WTC11 (cell line): ENCODE data around the gene POPDC3. TPM values are rescaled to one million over a fixed set of nuclear protein-coding genes. Genes with fewer than 3 reads are reported as not detected.

Source experiments
- ATAC-seq: fragments of 200-7000 bp; cut with Tn5 transposase; 2 replicates; pipeline ENCODE4 v1.10.0; 2021; ENCODE audit warnings: mild to moderate bottlenecking, moderate library complexity
- CTCF ChIA-PET: fragments of 300-600 bp; sonication (Branson Sonifier 250); formaldehyde crosslinking; loops from one replicate; lab custom pipeline; 2021; ENCODE audit warnings: antibody characterized with exemption; lab: Charles Lee
- POLR2A ChIA-PET: fragments of 350-600 bp; sonication (Branson Sonifier 250); formaldehyde crosslinking; loops from one replicate; lab custom pipeline; 2021; ENCODE audit warnings: antibody characterized with exemption; lab: Charles Lee
- DNase-seq: peaks from one replicate; pipeline ENCODE4 v3.0.0; 2021; ENCODE audit warnings: low spot score
- H3K27ac Mint-ChIP-seq: 2 replicates; pipeline ENCODE4 v1.8.0; 2021; ENCODE audit warnings: mixed read lengths
- H3K27me3 Mint-ChIP-seq: 2 replicates; pipeline ENCODE4 v1.8.0; 2021; ENCODE audit warnings: low read depth, mild to moderate bottlenecking, moderate library complexity, mixed read lengths
- H3K36me3 Mint-ChIP-seq: 2 replicates; pipeline ENCODE4 v1.8.0; 2021; ENCODE audit warnings: mixed read lengths
- H3K4me1 Mint-ChIP-seq: 2 replicates; pipeline ENCODE4 v1.8.0; 2022; ENCODE audit warnings: mixed read lengths
- H3K4me3 Mint-ChIP-seq: 2 replicates; pipeline ENCODE4 v1.8.0; 2021; ENCODE audit warnings: mild to moderate bottlenecking, moderate library complexity, mixed read lengths
- H3K9me3 Mint-ChIP-seq: 2 replicates; pipeline ENCODE4 v1.8.0; 2021; ENCODE audit warnings: mixed read lengths
- ATF2 ChIP-seq: sonication (generic); formaldehyde crosslinking; IDR thresholded peaks from 2 replicates; pipeline ENCODE4 v1.8.1; 2022; ENCODE audit warnings: low read depth, missing genetic modification reagents, borderline replicate concordance
- CDX4 ChIP-seq: fragments of 250-450 bp; sonication (Bioruptor Pico); IDR thresholded peaks from 2 replicates; pipeline ENCODE4 v1.9.0; 2021; ENCODE audit warnings: moderate library complexity, mild to moderate bottlenecking, inconsistent platforms, borderline replicate concordance
- EMX1 ChIP-seq: fragments of 250-450 bp; sonication (Bioruptor Pico); IDR thresholded peaks from 2 replicates; pipeline ENCODE4 v1.8.0; 2021; ENCODE audit warnings: mild to moderate bottlenecking
- GABPB1 ChIP-seq: sonication (generic); formaldehyde crosslinking; IDR thresholded peaks from 2 replicates; pipeline ENCODE4 v1.8.1; 2023; ENCODE audit warnings: mild to moderate bottlenecking, missing genetic modification reagents
- IRF1 ChIP-seq: sonication (generic); formaldehyde crosslinking; IDR thresholded peaks from 2 replicates; pipeline ENCODE4 v1.8.0; 2023; ENCODE audit warnings: missing genetic modification reagents
- JUN ChIP-seq: sonication (generic); formaldehyde crosslinking; IDR thresholded peaks from 2 replicates; pipeline ENCODE4 v1.8.0; 2023; ENCODE audit warnings: mild to moderate bottlenecking, missing genetic modification reagents
- MYBL2 ChIP-seq: sonication (generic); formaldehyde crosslinking; IDR thresholded peaks from 2 replicates; pipeline ENCODE4 v1.8.1; 2023; ENCODE audit warnings: mild to moderate bottlenecking, moderate library complexity, missing genetic modification reagents
- RELA ChIP-seq: sonication (generic); formaldehyde crosslinking; IDR thresholded peaks from 2 replicates; pipeline ENCODE4 v1.8.1; 2022; ENCODE audit warnings: missing genetic modification reagents, mild to moderate bottlenecking, borderline replicate concordance
- TEAD1 ChIP-seq: sonication (generic); formaldehyde crosslinking; IDR thresholded peaks from 2 replicates; pipeline ENCODE4 v1.8.0; 2022; ENCODE audit warnings: mild to moderate bottlenecking, missing genetic modification reagents
- USF2 ChIP-seq: sonication (generic); formaldehyde crosslinking; IDR thresholded peaks from 2 replicates; pipeline ENCODE4 v1.8.1; 2023; ENCODE audit warnings: mild to moderate bottlenecking, missing genetic modification reagents, moderate library complexity
- ZBTB21 ChIP-seq: sonication (generic); formaldehyde crosslinking; IDR thresholded peaks from 2 replicates; pipeline ENCODE4 v1.8.1; 2023; ENCODE audit warnings: mild to moderate bottlenecking, missing genetic modification reagents, borderline replicate concordance
- ZNF232 ChIP-seq: sonication (generic); formaldehyde crosslinking; IDR thresholded peaks from 2 replicates; pipeline ENCODE4 v1.8.0; 2022; ENCODE audit warnings: mild to moderate bottlenecking, missing genetic modification reagents
- ZNF281 ChIP-seq: sonication (generic); formaldehyde crosslinking; IDR thresholded peaks from 2 replicates; pipeline ENCODE4 v1.8.0; 2023; ENCODE audit warnings: mild to moderate bottlenecking, missing genetic modification reagents
- ZNF532 ChIP-seq: fragments of 250-450 bp; sonication (Bioruptor Pico); IDR thresholded peaks from 2 replicates; pipeline ENCODE4 v1.9.0; 2021; ENCODE audit warnings: mild to moderate bottlenecking, borderline replicate concordance
- total RNA-seq: library from RNA; stranded (reverse); gene quantifications from 3 replicates; pipeline ENCODE4 v1.2.3, GENCODE V29; 2021
- TF ChIP-seq, protein P1 (sequence below): fragments of 250-450 bp; sonication (Bioruptor Pico); IDR thresholded peaks from 2 replicates; pipeline ENCODE4 v1.8.0; 2021; ENCODE audit warnings: mild to moderate bottlenecking
- TF ChIP-seq, protein P2 (sequence below): sonication (generic); formaldehyde crosslinking; IDR thresholded peaks from 2 replicates; pipeline ENCODE4 v1.8.1; 2022; ENCODE audit warnings: missing genetic modification reagents, borderline replicate concordance
- TF ChIP-seq, protein P3 (sequence below): sonication (generic); formaldehyde crosslinking; IDR thresholded peaks from 2 replicates; pipeline ENCODE4 v1.8.1; 2023; ENCODE audit warnings: mild to moderate bottlenecking, missing genetic modification reagents, moderate library complexity

The POPDC3 gene
- total RNA-seq, 1 experiment from 2014 or later = 2.7 TPM

GRCh38 chr6:105135056-105135455, 44.8 kb downstream of the POPDC3 start (continued):
- TF ChIP-seq, protein P1, sequence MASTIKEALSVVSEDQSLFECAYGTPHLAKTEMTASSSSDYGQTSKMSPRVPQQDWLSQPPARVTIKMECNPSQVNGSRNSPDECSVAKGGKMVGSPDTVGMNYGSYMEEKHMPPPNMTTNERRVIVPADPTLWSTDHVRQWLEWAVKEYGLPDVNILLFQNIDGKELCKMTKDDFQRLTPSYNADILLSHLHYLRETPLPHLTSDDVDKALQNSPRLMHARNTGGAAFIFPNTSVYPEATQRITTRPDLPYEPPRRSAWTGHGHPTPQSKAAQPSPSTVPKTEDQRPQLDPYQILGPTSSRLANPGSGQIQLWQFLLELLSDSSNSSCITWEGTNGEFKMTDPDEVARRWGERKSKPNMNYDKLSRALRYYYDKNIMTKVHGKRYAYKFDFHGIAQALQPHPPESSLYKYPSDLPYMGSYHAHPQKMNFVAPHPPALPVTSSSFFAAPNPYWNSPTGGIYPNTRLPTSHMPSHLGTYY (CRISPR knock-in tag) = no peak

DNA sequence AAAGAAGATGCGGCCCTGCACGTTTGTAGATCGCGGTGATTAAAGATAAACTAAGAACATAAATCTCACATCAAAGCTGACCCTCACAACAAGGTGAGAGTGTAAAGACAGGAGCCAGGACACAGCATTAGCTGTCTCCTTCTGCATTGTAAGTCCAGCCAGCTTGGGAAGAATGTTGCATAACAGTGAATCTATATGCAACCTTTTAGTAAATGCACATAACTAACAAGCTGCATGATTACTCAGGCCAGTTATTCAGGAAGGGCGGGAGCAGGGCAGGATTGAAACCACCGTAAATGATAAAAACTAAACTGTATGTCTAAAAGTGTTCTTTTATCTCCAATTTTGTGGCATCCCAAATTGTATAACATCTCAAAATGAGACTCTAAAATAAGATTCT, 57.1 kb downstream of the POPDC3 start:
- Mint-ChIP-seq H3K4me3 (no peak overlapping the region), H3K4me1 (peaks cover 20% of the 10 kb centered on the region), H3K27me3 (no peaks in the 10 kb centered on the region), H3K9me3 (no peaks in the 10 kb centered on the region), H3K27ac (no peak overlapping the region; the same call in 1 of the 2 replicates), H3K36me3 (peaks cover 8% of the 10 kb centered on the region; the same call in 1 of the 2 replicates)
- ATAC-seq (no peak), DNase-seq (no peak)
- TF ChIP-seq ZNF232 (CRISPR knock-in tag) (no peak), JUN (no peak), ZNF281 (CRISPR knock-in tag) (no peak), ZBTB21 (no peak), TEAD1 (CRISPR knock-in tag) (no peak)
- ChIA-PET POLR2A (no interaction called here), CTCF (no interaction called here)

- H3K27me3 Mint-ChIP-seq = no peaks in the 10 kb centered on the region
- H3K27ac Mint-ChIP-seq = peak overlapping the region; percentile 11; the same call in 1 of the 2 replicates
- peaks cover 8% of the 10 kb centered on the region; the same call in 1 of the 2 replicates for H3K36me3 Mint-ChIP-seq
- H3K4me3 Mint-ChIP-seq = no peak overlapping the region
- DNase-seq = no peak
- CTCF ChIA-PET = no interaction called here
- no peak for ATAC-seq
- POLR2A ChIA-PET = no interaction called here
- peaks cover 20% of the 10 kb centered on the region for H3K4me1 Mint-ChIP-seq
- H3K9me3 Mint-ChIP-seq = no peaks in the 10 kb centered on the region
- TF ChIP-seq IRF1 (no peak), GABPB1 (CRISPR knock-in tag) (no peak), EMX1 (CRISPR knock-in tag) (no peak), RELA (CRISPR knock-in tag) (no peak), USF2 (CRISPR knock-in tag) (no peak), MYBL2 (CRISPR knock-in tag) (no peak), ATF2 (CRISPR knock-in tag) (no peak), CDX4 (CRISPR knock-in tag) (no peak), ZNF532 (CRISPR knock-in tag) (no peak)
- TF ChIP-seq, protein P2, sequence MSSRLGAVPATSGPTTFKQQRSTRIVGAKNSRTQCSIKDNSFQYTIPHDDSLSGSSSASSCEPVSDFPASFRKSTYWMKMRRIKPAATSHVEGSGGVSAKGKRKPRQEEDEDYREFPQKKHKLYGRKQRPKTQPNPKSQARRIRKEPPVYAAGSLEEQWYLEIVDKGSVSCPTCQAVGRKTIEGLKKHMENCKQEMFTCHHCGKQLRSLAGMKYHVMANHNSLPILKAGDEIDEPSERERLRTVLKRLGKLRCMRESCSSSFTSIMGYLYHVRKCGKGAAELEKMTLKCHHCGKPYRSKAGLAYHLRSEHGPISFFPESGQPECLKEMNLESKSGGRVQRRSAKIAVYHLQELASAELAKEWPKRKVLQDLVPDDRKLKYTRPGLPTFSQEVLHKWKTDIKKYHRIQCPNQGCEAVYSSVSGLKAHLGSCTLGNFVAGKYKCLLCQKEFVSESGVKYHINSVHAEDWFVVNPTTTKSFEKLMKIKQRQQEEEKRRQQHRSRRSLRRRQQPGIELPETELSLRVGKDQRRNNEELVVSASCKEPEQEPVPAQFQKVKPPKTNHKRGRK (CRISPR knock-in tag) = no peak
- TF ChIP-seq, protein P3, sequence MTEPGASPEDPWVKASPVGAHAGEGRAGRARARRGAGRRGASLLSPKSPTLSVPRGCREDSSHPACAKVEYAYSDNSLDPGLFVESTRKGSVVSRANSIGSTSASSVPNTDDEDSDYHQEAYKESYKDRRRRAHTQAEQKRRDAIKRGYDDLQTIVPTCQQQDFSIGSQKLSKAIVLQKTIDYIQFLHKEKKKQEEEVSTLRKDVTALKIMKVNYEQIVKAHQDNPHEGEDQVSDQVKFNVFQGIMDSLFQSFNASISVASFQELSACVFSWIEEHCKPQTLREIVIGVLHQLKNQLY (CRISPR knock-in tag) = no peak
Measured at GRCh38 chr6:105121981-105122380, 57.8 kb downstream of the POPDC3 start.
